ENCODE results near the gene SSH2. TPM values are rescaled to one million over a fixed set of nuclear protein-coding genes. Genes with fewer than 3 reads are reported as not detected.

SSH2 gene
- total and polyA plus RNA-seq, 9 donors = 4.2 to 13.0 (median 11.8) TPM

GRCh38 chr17:29649359-29649758, 280.7 kb downstream of the SSH2 start:
- WGBS, 3 donors = 86 to 95% (median 94%) methylated on average over 5 of the region's 5 CpGs
- no peak for DNase-seq
- TF ChIP-seq POLR2A (IDR thresholded peaks at IDR 0.05) = no peak
- no peak for TF ChIP-seq CTCF (IDR thresholded peaks at IDR 0.05)
- no peak for TF ChIP-seq EP300 (IDR thresholded peaks at IDR 0.05)
- intact Hi-C loops (cut with DNase I) = loop anchor here in 1 of 4 donors (10.0 kb wide), 1 partner anchor 125 kb away; no protein-coding TSS in a partner anchor
- Histone ChIP-seq H3K27ac (no peak overlapping the region), H3K4me1 (ENCODE audit: insufficient read depth) (peaks cover 7% of the 10 kb centered on the region), H3K27me3 (no peaks in the 10 kb centered on the region), H3K36me3 (no peaks in the 10 kb centered on the region), H3K4me3 (no peak overlapping the region), H3K9me3 (no peaks in the 10 kb centered on the region)

GRCh38 chr17:29648005-29648404, 282.0 kb downstream of the SSH2 start:
- intact Hi-C loops (cut with DNase I) = loop anchor here in 1 of 4 donors (10.0 kb wide), 1 partner anchor 127 kb away; no protein-coding TSS in a partner anchor
- DNase-seq = no peak
- 91 to 95% (median 93%) methylated on average over 5 of the region's 5 CpGs for WGBS, 3 donors
- Histone ChIP-seq H3K9me3 (no peaks in the 10 kb centered on the region), H3K4me3 (no peak overlapping the region), H3K4me1 (ENCODE audit: insufficient read depth) (peaks cover 7% of the 10 kb centered on the region), H3K36me3 (no peaks in the 10 kb centered on the region), H3K27ac (no peak overlapping the region), H3K27me3 (no peaks in the 10 kb centered on the region)
- TF ChIP-seq POLR2A (IDR thresholded peaks at IDR 0.05) (no peak), CTCF (IDR thresholded peaks at IDR 0.05) (no peak), EP300 (IDR thresholded peaks at IDR 0.05) (no peak)

- TF ChIP-seq CTCF (IDR thresholded peaks at IDR 0.05) (no peak), POLR2A (IDR thresholded peaks at IDR 0.05) (no peak), EP300 (IDR thresholded peaks at IDR 0.05) (no peak)
- Histone ChIP-seq H3K9me3 (no peaks in the 10 kb centered on the region), H3K36me3 (no peaks in the 10 kb centered on the region), H3K4me3 (no peak overlapping the region), H3K27me3 (no peaks in the 10 kb centered on the region), H3K27ac (peak overlapping the region; percentile 13 to 51), H3K4me1 (ENCODE audit: insufficient read depth) (peaks cover 7% of the 10 kb centered on the region)
- WGBS, 3 donors = 4 to 5% (median 5%) methylated on average over 5 of the region's 5 CpGs
- peak; percentile 42 to 87 (median 69) for DNase-seq
- intact Hi-C loops (cut with DNase I) = loop anchor here in 1 of 4 donors (10.0 kb wide), 1 partner anchor 129 kb away; no protein-coding TSS in a partner anchor
Measured at GRCh38 chr17:29645515-29646051, 284.4 kb downstream of the SSH2 start.

GRCh38 chr17:29643817-29644160, 286.2 kb downstream of the SSH2 start:
- WGBS, 3 donors = 71 to 89% (median 79%) methylated on average over 1 of the region's 1 CpG
- intact Hi-C loops (cut with DNase I) = loop anchor here in 1 of 4 donors (10.0 kb wide), 1 partner anchor 131 kb away; no protein-coding TSS in a partner anchor
- no peak overlapping the region for H3K27ac ChIP-seq
- H3K9me3 ChIP-seq = no peaks in the 10 kb centered on the region
- no peaks in the 10 kb centered on the region for H3K27me3 ChIP-seq
- no peaks in the 10 kb centered on the region for H3K36me3 ChIP-seq
- TF ChIP-seq EP300 (IDR thresholded peaks at IDR 0.05) (no peak), CTCF (IDR thresholded peaks at IDR 0.05) (no peak), POLR2A (IDR thresholded peaks at IDR 0.05) (no peak)
- peaks cover 7% of the 10 kb centered on the region for H3K4me1 ChIP-seq (ENCODE audit: insufficient read depth)
- no peak for DNase-seq
- H3K4me3 ChIP-seq = no peak overlapping the region

Measured in ovary (tissue), 9 donors.